Measurements from ENCODE around the gene NRAP.

DNA sequence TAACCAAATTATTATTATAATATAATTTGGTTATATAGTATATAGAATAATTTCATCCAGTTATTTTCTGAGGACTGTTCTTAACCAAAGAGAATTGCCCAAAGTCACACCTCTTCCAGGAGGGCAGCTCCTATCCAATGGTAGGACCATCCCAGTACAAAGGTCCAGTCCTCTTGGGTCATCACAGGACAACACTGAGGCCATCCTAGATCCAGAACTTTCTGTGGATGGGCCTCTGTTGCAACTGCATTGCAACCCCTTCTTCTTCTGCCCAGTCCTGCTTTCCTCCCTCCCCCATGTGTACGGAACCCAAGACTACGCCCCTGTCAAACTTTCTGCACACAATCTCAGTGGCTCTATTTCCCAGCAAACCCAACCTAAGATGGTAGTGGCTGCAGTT lies 116.4 kb downstream of the NRAP start:
- TF ChIP-seq, protein P1, sequence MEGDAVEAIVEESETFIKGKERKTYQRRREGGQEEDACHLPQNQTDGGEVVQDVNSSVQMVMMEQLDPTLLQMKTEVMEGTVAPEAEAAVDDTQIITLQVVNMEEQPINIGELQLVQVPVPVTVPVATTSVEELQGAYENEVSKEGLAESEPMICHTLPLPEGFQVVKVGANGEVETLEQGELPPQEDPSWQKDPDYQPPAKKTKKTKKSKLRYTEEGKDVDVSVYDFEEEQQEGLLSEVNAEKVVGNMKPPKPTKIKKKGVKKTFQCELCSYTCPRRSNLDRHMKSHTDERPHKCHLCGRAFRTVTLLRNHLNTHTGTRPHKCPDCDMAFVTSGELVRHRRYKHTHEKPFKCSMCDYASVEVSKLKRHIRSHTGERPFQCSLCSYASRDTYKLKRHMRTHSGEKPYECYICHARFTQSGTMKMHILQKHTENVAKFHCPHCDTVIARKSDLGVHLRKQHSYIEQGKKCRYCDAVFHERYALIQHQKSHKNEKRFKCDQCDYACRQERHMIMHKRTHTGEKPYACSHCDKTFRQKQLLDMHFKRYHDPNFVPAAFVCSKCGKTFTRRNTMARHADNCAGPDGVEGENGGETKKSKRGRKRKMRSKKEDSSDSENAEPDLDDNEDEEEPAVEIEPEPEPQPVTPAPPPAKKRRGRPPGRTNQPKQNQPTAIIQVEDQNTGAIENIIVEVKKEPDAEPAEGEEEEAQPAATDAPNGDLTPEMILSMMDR (conservative IDR thresholded peaks at IDR 0.05; ENCODE audit: low read depth in 2 of 2): no peak
- TF ChIP-seq EZH2phosphoT487 (IDR thresholded peaks at IDR 0.05; ENCODE audit: unreplicated experiment) (no peak), EZH2 (IDR thresholded peaks at IDR 0.05; ENCODE audit: low read depth, unreplicated experiment) (no peak), POLR2AphosphoS5 (IDR thresholded peaks at IDR 0.05; ENCODE audit: low read depth) (no peak), ZNF331 (CRISPR knock-in tag; IDR thresholded peaks at IDR 0.05; ENCODE audit: low read depth) (no peak), CREB1 (CRISPR knock-in tag; IDR thresholded peaks at IDR 0.05; ENCODE audit: low read depth) (no peak), ZNF114 (CRISPR knock-in tag; IDR thresholded peaks at IDR 0.05) (no peak), STAT1 (IDR thresholded peaks at IDR 0.05; ENCODE audit: unreplicated experiment) (no peak), NANOG (IDR thresholded peaks at IDR 0.05; ENCODE audit: borderline replicate concordance) (no peak), JUNB (IDR thresholded peaks at IDR 0.05; ENCODE audit: unreplicated experiment) (no peak)
- TF ChIP-seq, protein P2, sequence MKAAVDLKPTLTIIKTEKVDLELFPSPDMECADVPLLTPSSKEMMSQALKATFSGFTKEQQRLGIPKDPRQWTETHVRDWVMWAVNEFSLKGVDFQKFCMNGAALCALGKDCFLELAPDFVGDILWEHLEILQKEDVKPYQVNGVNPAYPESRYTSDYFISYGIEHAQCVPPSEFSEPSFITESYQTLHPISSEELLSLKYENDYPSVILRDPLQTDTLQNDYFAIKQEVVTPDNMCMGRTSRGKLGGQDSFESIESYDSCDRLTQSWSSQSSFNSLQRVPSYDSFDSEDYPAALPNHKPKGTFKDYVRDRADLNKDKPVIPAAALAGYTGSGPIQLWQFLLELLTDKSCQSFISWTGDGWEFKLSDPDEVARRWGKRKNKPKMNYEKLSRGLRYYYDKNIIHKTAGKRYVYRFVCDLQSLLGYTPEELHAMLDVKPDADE (IDR thresholded peaks at IDR 0.05): no peak
- TF ChIP-seq, protein P3, sequence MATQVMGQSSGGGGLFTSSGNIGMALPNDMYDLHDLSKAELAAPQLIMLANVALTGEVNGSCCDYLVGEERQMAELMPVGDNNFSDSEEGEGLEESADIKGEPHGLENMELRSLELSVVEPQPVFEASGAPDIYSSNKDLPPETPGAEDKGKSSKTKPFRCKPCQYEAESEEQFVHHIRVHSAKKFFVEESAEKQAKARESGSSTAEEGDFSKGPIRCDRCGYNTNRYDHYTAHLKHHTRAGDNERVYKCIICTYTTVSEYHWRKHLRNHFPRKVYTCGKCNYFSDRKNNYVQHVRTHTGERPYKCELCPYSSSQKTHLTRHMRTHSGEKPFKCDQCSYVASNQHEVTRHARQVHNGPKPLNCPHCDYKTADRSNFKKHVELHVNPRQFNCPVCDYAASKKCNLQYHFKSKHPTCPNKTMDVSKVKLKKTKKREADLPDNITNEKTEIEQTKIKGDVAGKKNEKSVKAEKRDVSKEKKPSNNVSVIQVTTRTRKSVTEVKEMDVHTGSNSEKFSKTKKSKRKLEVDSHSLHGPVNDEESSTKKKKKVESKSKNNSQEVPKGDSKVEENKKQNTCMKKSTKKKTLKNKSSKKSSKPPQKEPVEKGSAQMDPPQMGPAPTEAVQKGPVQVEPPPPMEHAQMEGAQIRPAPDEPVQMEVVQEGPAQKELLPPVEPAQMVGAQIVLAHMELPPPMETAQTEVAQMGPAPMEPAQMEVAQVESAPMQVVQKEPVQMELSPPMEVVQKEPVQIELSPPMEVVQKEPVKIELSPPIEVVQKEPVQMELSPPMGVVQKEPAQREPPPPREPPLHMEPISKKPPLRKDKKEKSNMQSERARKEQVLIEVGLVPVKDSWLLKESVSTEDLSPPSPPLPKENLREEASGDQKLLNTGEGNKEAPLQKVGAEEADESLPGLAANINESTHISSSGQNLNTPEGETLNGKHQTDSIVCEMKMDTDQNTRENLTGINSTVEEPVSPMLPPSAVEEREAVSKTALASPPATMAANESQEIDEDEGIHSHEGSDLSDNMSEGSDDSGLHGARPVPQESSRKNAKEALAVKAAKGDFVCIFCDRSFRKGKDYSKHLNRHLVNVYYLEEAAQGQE (IDR thresholded peaks at IDR 0.05; ENCODE audit: unreplicated experiment): no peak
- TF ChIP-seq, protein P4, sequence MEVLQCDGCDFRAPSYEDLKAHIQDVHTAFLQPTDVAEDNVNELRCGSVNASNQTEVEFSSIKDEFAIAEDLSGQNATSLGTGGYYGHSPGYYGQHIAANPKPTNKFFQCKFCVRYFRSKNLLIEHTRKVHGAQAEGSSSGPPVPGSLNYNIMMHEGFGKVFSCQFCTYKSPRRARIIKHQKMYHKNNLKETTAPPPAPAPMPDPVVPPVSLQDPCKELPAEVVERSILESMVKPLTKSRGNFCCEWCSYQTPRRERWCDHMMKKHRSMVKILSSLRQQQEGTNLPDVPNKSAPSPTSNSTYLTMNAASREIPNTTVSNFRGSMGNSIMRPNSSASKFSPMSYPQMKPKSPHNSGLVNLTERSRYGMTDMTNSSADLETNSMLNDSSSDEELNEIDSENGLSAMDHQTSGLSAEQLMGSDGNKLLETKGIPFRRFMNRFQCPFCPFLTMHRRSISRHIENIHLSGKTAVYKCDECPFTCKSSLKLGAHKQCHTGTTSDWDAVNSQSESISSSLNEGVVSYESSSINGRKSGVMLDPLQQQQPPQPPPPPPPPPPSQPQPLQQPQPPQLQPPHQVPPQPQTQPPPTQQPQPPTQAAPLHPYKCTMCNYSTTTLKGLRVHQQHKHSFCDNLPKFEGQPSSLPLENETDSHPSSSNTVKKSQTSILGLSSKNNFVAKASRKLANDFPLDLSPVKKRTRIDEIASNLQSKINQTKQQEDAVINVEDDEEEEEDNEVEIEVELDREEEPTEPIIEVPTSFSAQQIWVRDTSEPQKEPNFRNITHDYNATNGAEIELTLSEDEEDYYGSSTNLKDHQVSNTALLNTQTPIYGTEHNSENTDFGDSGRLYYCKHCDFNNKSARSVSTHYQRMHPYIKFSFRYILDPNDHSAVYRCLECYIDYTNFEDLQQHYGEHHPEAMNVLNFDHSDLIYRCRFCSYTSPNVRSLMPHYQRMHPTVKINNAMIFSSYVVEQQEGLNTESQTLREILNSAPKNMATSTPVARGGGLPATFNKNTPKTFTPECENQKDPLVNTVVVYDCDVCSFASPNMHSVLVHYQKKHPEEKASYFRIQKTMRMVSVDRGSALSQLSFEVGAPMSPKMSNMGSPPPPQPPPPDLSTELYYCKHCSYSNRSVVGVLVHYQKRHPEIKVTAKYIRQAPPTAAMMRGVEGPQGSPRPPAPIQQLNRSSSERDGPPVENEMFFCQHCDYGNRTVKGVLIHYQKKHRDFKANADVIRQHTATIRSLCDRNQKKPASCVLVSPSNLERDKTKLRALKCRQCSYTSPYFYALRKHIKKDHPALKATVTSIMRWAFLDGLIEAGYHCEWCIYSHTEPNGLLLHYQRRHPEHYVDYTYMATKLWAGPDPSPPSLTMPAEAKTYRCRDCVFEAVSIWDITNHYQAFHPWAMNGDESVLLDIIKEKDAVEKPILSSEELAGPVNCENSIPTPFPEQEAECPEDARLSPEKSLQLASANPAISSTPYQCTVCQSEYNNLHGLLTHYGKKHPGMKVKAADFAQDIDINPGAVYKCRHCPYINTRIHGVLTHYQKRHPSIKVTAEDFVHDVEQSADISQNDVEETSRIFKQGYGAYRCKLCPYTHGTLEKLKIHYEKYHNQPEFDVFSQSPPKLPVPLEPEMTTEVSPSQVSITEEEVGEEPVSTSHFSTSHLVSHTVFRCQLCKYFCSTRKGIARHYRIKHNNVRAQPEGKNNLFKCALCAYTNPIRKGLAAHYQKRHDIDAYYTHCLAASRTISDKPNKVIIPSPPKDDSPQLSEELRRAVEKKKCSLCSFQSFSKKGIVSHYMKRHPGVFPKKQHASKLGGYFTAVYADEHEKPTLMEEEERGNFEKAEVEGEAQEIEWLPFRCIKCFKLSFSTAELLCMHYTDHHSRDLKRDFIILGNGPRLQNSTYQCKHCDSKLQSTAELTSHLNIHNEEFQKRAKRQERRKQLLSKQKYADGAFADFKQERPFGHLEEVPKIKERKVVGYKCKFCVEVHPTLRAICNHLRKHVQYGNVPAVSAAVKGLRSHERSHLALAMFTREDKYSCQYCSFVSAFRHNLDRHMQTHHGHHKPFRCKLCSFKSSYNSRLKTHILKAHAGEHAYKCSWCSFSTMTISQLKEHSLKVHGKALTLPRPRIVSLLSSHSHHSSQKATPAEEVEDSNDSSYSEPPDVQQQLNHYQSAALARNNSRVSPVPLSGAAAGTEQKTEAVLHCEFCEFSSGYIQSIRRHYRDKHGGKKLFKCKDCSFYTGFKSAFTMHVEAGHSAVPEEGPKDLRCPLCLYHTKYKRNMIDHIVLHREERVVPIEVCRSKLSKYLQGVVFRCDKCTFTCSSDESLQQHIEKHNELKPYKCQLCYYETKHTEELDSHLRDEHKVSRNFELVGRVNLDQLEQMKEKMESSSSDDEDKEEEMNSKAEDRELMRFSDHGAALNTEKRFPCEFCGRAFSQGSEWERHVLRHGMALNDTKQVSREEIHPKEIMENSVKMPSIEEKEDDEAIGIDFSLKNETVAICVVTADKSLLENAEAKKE (CRISPR knock-in tag; IDR thresholded peaks at IDR 0.05): no peak

All from GM23338 (cell line).